SU-DHL-6 (cell line): Measurements from ENCODE around the gene RMND5B.

Experiments
- H2AFZ ChIP-seq: fragments of 200-600 bp; sonication (generic); 2 replicates; pipeline ENCODE4 v1.6.1; 2014; ENCODE audit warnings: low read depth, mild to moderate bottlenecking, moderate library complexity, mixed read lengths, antibody characterized with exemption, low read length; ENCODE audit not compliant: severe bottlenecking
- H3F3A ChIP-seq: fragments of 200-600 bp; shearing (Covaris generic); 2 replicates; pipeline ENCODE4 v1.6.0; 2016; ENCODE audit warnings: antibody characterized with exemption, mild to moderate bottlenecking; ENCODE audit not compliant: insufficient read depth
- H3K27ac ChIP-seq: fragments of 200-600 bp; sonication (generic); 2 replicates; pipeline ENCODE4 v1.5.1; 2016; ENCODE audit warnings: low read depth, mild to moderate bottlenecking, low read length, moderate library complexity, mixed read lengths
- H3K27me3 ChIP-seq: fragments of 200-600 bp; sonication (generic), shearing (Covaris generic); 2 replicates; pipeline ENCODE4 v1.6.0; 2014; ENCODE audit warnings: mild to moderate bottlenecking, low read length
- H3K36me3 ChIP-seq: fragments of 200-600 bp; sonication (generic); 2 replicates; pipeline ENCODE4 v1.6.1; 2014; ENCODE audit warnings: mild to moderate bottlenecking, low read length, mixed read lengths
- H3K4me2 ChIP-seq: fragments of 300-600, 200-600 bp; shearing (Covaris generic), sonication (generic); 2 replicates; pipeline ENCODE4 v1.6.0; 2014; ENCODE audit warnings: low read length, low read depth, mild to moderate bottlenecking; ENCODE audit not compliant: poor library complexity, severe bottlenecking
- H3K4me3 ChIP-seq: fragments of 200-600 bp; sonication (generic); 2 replicates; pipeline ENCODE4 v1.5.1; 2014; ENCODE audit warnings: antibody characterized with exemption, low read length, mild to moderate bottlenecking, mixed read lengths; ENCODE audit not compliant: insufficient read depth, poor library complexity, severe bottlenecking
- H3K79me2 ChIP-seq: fragments of 200-600 bp; sonication (generic); 2 replicates; pipeline ENCODE4 v1.6.1; 2014; ENCODE audit warnings: mild to moderate bottlenecking, low read length, moderate library complexity; ENCODE audit not compliant: insufficient read depth
- H3K9ac ChIP-seq: fragments of 200-600 bp; sonication (generic); 2 replicates; pipeline ENCODE4 v1.7.0; 2014; ENCODE audit warnings: mild to moderate bottlenecking, low read length
- H3K9me2 ChIP-seq: fragments of 200-600 bp; sonication (generic); replicated peaks from 2 replicates; pipeline ENCODE4 v1.6.1; 2014; ENCODE audit warnings: low read length; ENCODE audit not compliant: insufficient read depth
- H3K9me3 ChIP-seq: fragments of 200-600 bp; sonication (generic); 2 replicates; pipeline ENCODE4 v1.6.1; 2014; ENCODE audit warnings: low read length, mixed read lengths; ENCODE audit not compliant: insufficient read depth
- H4K20me1 ChIP-seq: fragments of 200-600 bp; sonication (generic); 2 replicates; pipeline ENCODE4 v1.6.1; 2014; ENCODE audit warnings: low read depth, mild to moderate bottlenecking, antibody characterized with exemption, low read length, moderate library complexity, mixed read lengths
- EZH2phosphoT487 ChIP-seq: fragments of 200-600 bp; sonication (generic), shearing (Covaris generic); conservative IDR thresholded peaks from 2 replicates; pipeline ENCODE4 v1.6.1; 2018; ENCODE audit warnings: mild to moderate bottlenecking, antibody characterized with exemption, low read length, moderate library complexity, mixed read lengths
- TF ChIP-seq, protein P1 (sequence below): fragments of 200-600 bp; sonication (generic); IDR thresholded peaks from one replicate; pipeline ENCODE4 v1.5.1; 2017; ENCODE audit warnings: antibody characterized with exemption, mild to moderate bottlenecking, low read length, moderate library complexity; ENCODE audit not compliant: insufficient read depth, poor library complexity, severe bottlenecking

The RMND5B gene

DNA sequence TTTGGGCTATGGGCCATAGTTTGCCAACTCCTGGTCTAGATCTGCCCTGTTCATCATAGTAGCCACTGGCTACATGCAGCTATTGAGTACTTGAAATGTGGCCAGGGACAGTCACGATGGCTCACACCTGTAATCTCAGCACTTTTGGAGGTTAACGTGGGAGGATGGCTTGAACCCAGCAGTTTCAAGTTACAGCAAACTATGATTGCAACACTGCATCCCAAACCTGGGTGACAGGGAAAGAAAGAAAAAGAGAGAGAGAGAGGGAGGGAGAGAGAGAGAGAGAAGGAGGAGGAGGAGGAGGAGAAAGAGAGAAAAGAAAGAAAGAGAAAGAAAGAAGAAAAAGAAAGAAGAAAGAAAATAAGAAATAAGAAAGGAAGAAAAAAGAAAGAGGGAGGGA is 61.4 kb downstream of the RMND5B start:
- Histone ChIP-seq H3K27ac (no peak overlapping the region), H3K9me2 (no peaks in the 10 kb centered on the region), H3K27me3 (no peaks in the 10 kb centered on the region), H3K79me2 (no peaks in the 10 kb centered on the region), H4K20me1 (no peaks in the 10 kb centered on the region), H3K4me2 (no peak overlapping the region), H3K9ac (no peak overlapping the region), H3K36me3 (no peaks in the 10 kb centered on the region), H3K4me3 (no peak overlapping the region), H3F3A (no peaks in the 10 kb centered on the region), H2AFZ (no peak overlapping the region), H3K9me3 (no peaks in the 10 kb centered on the region)
- TF ChIP-seq, protein P1, sequence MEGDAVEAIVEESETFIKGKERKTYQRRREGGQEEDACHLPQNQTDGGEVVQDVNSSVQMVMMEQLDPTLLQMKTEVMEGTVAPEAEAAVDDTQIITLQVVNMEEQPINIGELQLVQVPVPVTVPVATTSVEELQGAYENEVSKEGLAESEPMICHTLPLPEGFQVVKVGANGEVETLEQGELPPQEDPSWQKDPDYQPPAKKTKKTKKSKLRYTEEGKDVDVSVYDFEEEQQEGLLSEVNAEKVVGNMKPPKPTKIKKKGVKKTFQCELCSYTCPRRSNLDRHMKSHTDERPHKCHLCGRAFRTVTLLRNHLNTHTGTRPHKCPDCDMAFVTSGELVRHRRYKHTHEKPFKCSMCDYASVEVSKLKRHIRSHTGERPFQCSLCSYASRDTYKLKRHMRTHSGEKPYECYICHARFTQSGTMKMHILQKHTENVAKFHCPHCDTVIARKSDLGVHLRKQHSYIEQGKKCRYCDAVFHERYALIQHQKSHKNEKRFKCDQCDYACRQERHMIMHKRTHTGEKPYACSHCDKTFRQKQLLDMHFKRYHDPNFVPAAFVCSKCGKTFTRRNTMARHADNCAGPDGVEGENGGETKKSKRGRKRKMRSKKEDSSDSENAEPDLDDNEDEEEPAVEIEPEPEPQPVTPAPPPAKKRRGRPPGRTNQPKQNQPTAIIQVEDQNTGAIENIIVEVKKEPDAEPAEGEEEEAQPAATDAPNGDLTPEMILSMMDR: no peak
- no peak for TF ChIP-seq EZH2phosphoT487

DNA sequence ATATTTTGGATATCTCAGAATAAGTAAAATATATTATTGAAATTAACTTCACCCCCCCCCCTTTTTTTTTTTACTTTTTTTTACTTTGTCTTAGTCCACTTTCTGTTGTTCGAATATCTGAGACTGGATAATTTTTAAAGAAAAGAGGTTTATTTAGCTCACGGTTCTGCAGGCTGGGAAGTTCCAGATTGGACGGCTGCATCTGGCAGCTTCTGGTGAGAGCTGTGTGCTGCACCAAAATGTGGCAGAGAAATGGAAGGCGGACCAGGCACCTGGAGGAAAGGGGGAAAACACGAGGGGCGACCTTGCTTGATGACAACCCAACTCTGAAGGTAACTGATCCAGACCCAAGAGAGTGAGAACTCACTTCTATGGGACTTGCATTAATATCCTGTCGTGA is 62.0 kb downstream of the RMND5B start:
- Histone ChIP-seq H3K36me3 (no peaks in the 10 kb centered on the region), H3K79me2 (no peaks in the 10 kb centered on the region), H3K4me3 (no peak overlapping the region), H3K27ac (no peak overlapping the region), H3K9ac (no peak overlapping the region), H3K9me2 (no peaks in the 10 kb centered on the region), H3K4me2 (no peak overlapping the region), H3K27me3 (no peaks in the 10 kb centered on the region), H3K9me3 (no peaks in the 10 kb centered on the region), H2AFZ (no peak overlapping the region), H3F3A (no peaks in the 10 kb centered on the region), H4K20me1 (no peaks in the 10 kb centered on the region)
- TF ChIP-seq EZH2phosphoT487: no peak
- TF ChIP-seq, protein P1: no peak

DNA sequence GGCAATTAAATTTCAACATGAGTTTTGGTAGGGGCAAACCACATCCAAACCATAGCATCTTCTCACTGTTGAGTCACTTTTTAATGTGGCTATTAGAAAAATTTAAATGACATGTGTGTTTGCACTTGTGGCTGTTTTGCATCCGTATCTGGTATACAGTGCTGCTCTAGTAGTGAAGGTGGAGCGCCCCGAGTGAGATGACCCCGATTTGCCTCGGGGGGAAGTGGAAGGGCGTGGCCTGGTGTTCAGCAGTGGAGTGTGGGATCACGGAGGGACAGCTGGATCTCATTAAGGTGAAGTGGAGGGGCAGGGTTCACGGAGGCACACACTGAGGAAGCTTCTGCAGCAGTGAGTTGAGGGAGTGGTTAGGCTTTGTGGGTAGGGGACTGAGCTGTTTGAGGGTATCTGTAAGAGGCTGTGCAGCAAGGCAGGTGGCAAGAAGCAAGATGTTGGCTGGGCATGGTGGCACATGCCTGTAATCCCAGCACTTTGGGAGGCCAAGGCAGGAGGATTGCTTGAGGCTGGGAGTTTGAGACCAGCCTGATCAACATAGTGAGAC is 62.5 kb downstream of the RMND5B start:
- TF ChIP-seq, protein P1: no peak
- no peak for TF ChIP-seq EZH2phosphoT487
- no peak overlapping the region for H3K9ac ChIP-seq
- no peaks in the 10 kb centered on the region for H4K20me1 ChIP-seq
- H3K9me3 ChIP-seq: no peaks in the 10 kb centered on the region
- H2AFZ ChIP-seq: no peak overlapping the region
- H3F3A ChIP-seq: no peaks in the 10 kb centered on the region
- no peak overlapping the region for H3K4me2 ChIP-seq
- no peaks in the 10 kb centered on the region for H3K9me2 ChIP-seq
- no peaks in the 10 kb centered on the region for H3K79me2 ChIP-seq
- no peaks in the 10 kb centered on the region for H3K27me3 ChIP-seq
- no peak overlapping the region for H3K4me3 ChIP-seq
- H3K36me3 ChIP-seq: no peaks in the 10 kb centered on the region
- H3K27ac ChIP-seq: no peak overlapping the region
